ENCODE results near the gene SH3BP5.

The SH3BP5 gene

DNA sequence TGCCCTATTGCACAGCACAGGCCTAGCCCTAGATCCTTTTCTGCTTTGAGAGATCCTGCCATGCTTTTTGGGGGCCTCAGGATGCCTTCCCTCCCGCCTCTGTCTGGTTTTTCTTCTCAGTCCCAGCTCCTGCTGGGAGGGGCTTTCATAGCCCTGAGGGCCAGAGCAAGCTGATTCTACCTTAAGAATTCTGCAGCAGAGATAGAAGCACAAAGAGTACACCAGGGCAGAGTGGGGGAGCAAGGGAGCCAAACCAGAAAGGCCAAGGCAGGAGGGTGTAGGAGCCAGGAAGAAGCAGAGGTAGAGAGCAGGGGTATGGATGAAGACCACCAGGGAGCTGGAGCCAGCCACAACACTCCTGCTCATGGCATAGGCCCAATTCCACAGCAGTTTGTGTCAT is 18.1 kb downstream of the SH3BP5 start:
- Histone ChIP-seq H3K4me2 (no peak overlapping the region), H3K79me2 (ENCODE audit: insufficient read depth, low read depth) (no peaks in the 10 kb centered on the region), H3K9ac (no peak overlapping the region), H3K4me3 (IDR thresholded peaks at IDR 0.05; ENCODE audit: insufficient read depth, low read depth, low read length) (no peak overlapping the region), H4K20me1 (ENCODE audit: insufficient read depth) (no peaks in the 10 kb centered on the region), H3K36me3 (ENCODE audit: insufficient read depth) (no peaks in the 10 kb centered on the region), H2AFZ (ENCODE audit: low read depth) (no peak overlapping the region), H3K27ac (no peak overlapping the region), H3K4me1 (ENCODE audit: low read depth, poor library complexity, severe bottlenecking) (peaks cover 10% of the 10 kb centered on the region), H3K27me3 (ENCODE audit: insufficient read depth, low read depth) (no peaks in the 10 kb centered on the region)
- TF ChIP-seq CTCF (conservative IDR thresholded peaks at IDR 0.05; ENCODE audit: low read depth, low read length) = no peak

DNA sequence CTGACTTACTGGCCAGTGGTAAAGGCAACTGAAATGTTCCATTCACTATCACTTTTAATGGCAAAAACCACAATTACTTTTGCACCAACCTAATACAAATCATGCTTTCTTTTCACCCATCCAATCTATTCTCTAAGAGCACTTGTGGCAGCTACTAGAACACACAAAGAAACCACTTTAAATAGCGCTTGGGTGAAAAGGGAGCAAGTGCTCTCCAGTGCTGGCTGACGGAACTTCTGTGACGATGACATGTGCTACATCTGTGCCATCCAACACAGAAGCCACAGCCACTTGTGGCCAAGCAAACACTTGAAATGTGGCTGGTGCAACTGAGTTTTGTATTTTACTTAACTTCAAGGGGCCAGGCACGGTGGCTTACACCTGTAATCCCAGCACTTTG is 18.9 kb downstream of the SH3BP5 start:
- TF ChIP-seq CTCF (conservative IDR thresholded peaks at IDR 0.05; ENCODE audit: low read depth, low read length) = no peak

DNA sequence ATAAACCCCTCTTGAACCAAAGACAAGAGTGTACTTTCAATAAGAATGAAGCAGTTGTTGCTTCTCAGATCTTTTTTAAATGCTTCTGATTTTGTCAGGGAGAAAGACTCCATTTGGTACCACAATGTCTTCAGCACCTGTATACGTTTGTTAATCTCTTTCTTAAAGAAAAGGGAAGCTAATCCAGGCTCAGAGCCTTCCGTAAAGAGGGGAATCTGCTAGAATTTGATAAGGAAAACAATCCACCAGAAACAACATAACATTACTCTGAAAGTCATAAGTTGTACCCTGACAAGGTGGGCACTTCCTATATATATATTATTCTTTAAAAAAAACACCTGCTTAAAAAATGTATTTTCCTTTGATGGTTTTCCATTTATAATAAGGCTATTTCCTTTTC is 19.8 kb downstream of the SH3BP5 start:
- no peak overlapping the region for H3K27ac ChIP-seq
- H3K79me2 ChIP-seq (ENCODE audit: insufficient read depth, low read depth) = no peaks in the 10 kb centered on the region
- H3K4me2 ChIP-seq = no peak overlapping the region
- H3K9ac ChIP-seq = no peak overlapping the region
- no peaks in the 10 kb centered on the region for H3K36me3 ChIP-seq (ENCODE audit: insufficient read depth)
- H2AFZ ChIP-seq (ENCODE audit: low read depth) = no peak overlapping the region
- H4K20me1 ChIP-seq (ENCODE audit: insufficient read depth) = no peaks in the 10 kb centered on the region
- TF ChIP-seq CTCF (conservative IDR thresholded peaks at IDR 0.05; ENCODE audit: low read depth, low read length) = no peak
- no peaks in the 10 kb centered on the region for H3K27me3 ChIP-seq (ENCODE audit: insufficient read depth, low read depth)
- H3K4me3 ChIP-seq (IDR thresholded peaks at IDR 0.05; ENCODE audit: insufficient read depth, low read depth, low read length) = no peak overlapping the region
- H3K4me1 ChIP-seq (ENCODE audit: low read depth, poor library complexity, severe bottlenecking) = peaks cover 10% of the 10 kb centered on the region

More for the DNA sequence above, 18.9 kb downstream of the SH3BP5 start:
- no peaks in the 10 kb centered on the region for H3K36me3 ChIP-seq (ENCODE audit: insufficient read depth)
- H3K4me3 ChIP-seq (IDR thresholded peaks at IDR 0.05; ENCODE audit: insufficient read depth, low read depth, low read length) = no peak overlapping the region
- no peak overlapping the region for H2AFZ ChIP-seq (ENCODE audit: low read depth)
- H3K27ac ChIP-seq = no peak overlapping the region
- no peaks in the 10 kb centered on the region for H3K27me3 ChIP-seq (ENCODE audit: insufficient read depth, low read depth)
- H3K79me2 ChIP-seq (ENCODE audit: insufficient read depth, low read depth) = no peaks in the 10 kb centered on the region
- no peaks in the 10 kb centered on the region for H4K20me1 ChIP-seq (ENCODE audit: insufficient read depth)
- peaks cover 10% of the 10 kb centered on the region for H3K4me1 ChIP-seq (ENCODE audit: low read depth, poor library complexity, severe bottlenecking)
- no peak overlapping the region for H3K4me2 ChIP-seq
- H3K9ac ChIP-seq = no peak overlapping the region

GRCh38 chr3:15310491-15311370 is 21.7 kb downstream of the SH3BP5 start:
- Histone ChIP-seq H3K9ac (no peak overlapping the region), H3K27me3 (ENCODE audit: insufficient read depth, low read depth) (no peaks in the 10 kb centered on the region), H3K4me3 (IDR thresholded peaks at IDR 0.05; ENCODE audit: insufficient read depth, low read depth, low read length) (no peak overlapping the region), H3K4me1 (ENCODE audit: low read depth, poor library complexity, severe bottlenecking) (peaks cover 10% of the 10 kb centered on the region), H3K36me3 (ENCODE audit: insufficient read depth) (no peaks in the 10 kb centered on the region), H3K4me2 (0 out of 2 replicates have a peak overlapping the region, but pooled peaks have one; percentile 9), H3K79me2 (ENCODE audit: insufficient read depth, low read depth) (no peaks in the 10 kb centered on the region), H3K27ac (no peak overlapping the region), H2AFZ (ENCODE audit: low read depth) (no peak overlapping the region), H4K20me1 (ENCODE audit: insufficient read depth) (no peaks in the 10 kb centered on the region)
- TF ChIP-seq CTCF (conservative IDR thresholded peaks at IDR 0.05; ENCODE audit: low read depth, low read length) = no peak
